HEK293 (cell line): Measurements from ENCODE around the gene FIG4.

Source experiments
- CTCF ChIA-PET: fragments of 350-600 bp; formaldehyde crosslinking; extraction: SDS; loops from one replicate; lab custom pipeline; 2021; ENCODE audit warnings: antibody characterized with exemption; lab: Yijun Ruan, JAX
- POLR2A ChIA-PET: fragments of 300-600 bp; formaldehyde crosslinking; extraction: SDS; loops from one replicate; lab custom pipeline; 2020; ENCODE audit warnings: antibody characterized with exemption, inconsistent platforms; lab: Yijun Ruan, JAX
- H3K27ac ChIP-seq: fragments of 200-500 bp; sonication (Bioruptor generic); 2 replicates; pipeline ENCODE4 v1.5.1; 2014; ENCODE audit warnings: low read depth, low read length, control low read depth, inconsistent platforms; ENCODE audit errors: extremely low read depth
- H3K36me3 ChIP-seq, 2 experiments: fragments of 200-500 bp in 1 of 2; sonication (Bioruptor generic) in 1 of 2; 1 replicate in 1 of 2; 2 replicates in 1 of 2; pipeline ENCODE4 v1.5.1; 2014 to 2017; ENCODE audit warnings: inconsistent platforms in 2 of 2, low read length in 2 of 2; ENCODE audit not compliant: control insufficient read depth in 2 of 2, insufficient read depth in 1 of 2
- H3K4me1 ChIP-seq: fragments of 200-500 bp; sonication (Bioruptor generic); 2 replicates; pipeline ENCODE4 v1.5.1; 2014; ENCODE audit warnings: mild to moderate bottlenecking, low read length, inconsistent platforms; ENCODE audit not compliant: control insufficient read depth, insufficient read depth
- H3K4me3 ChIP-seq: 2 replicates; pipeline ENCODE4 v1.5.1; 2011; ENCODE audit warnings: low read depth, mild to moderate bottlenecking, control low read depth, low read length, moderate library complexity
- H3K9me3 ChIP-seq: fragments of 200-500 bp; sonication (Bioruptor generic); 2 replicates; pipeline ENCODE4 v1.5.1; 2014; ENCODE audit warnings: low read depth, low read length, inconsistent platforms; ENCODE audit not compliant: control insufficient read depth, insufficient read depth
- GLIS2 ChIP-seq: fragments of 450-650 bp; formaldehyde crosslinking; IDR thresholded peaks from 2 replicates; pipeline ENCODE4 v1.5.1; 2016; ENCODE audit warnings: missing biosample characterization, missing genetic modification characterization
- IKZF3 ChIP-seq: fragments of 450-650 bp; IDR thresholded peaks from 2 replicates; pipeline ENCODE4 v1.5.0; 2018; ENCODE audit warnings: missing biosample characterization, mild to moderate bottlenecking, missing genetic modification characterization, moderate library complexity
- OSR2 ChIP-seq: fragments of 450-650 bp; formaldehyde crosslinking; IDR thresholded peaks from 2 replicates; pipeline ENCODE4 v1.5.1; 2016; ENCODE audit warnings: missing biosample characterization, missing genetic modification characterization
- OVOL3 ChIP-seq: fragments of 450-650 bp; formaldehyde crosslinking; IDR thresholded peaks from 2 replicates; pipeline ENCODE4 v1.5.1; 2016; ENCODE audit warnings: missing biosample characterization, missing genetic modification characterization
- PRDM1 ChIP-seq: fragments of 450-650 bp; formaldehyde crosslinking; IDR thresholded peaks from 2 replicates; pipeline ENCODE4; 2016; ENCODE audit warnings: missing biosample characterization, missing genetic modification characterization
- RBAK ChIP-seq: fragments of 450-650 bp; formaldehyde crosslinking; IDR thresholded peaks from 2 replicates; pipeline ENCODE4 v1.5.1; 2016; ENCODE audit warnings: missing biosample characterization, missing genetic modification characterization
- SCRT1 ChIP-seq: fragments of 450-650 bp; formaldehyde crosslinking; IDR thresholded peaks from 2 replicates; pipeline ENCODE4 v1.5.1; 2016; ENCODE audit warnings: missing biosample characterization, missing genetic modification characterization, borderline replicate concordance
- ZBTB20 ChIP-seq: fragments of 450-650 bp; formaldehyde crosslinking; IDR thresholded peaks from 2 replicates; pipeline ENCODE4 v1.5.1; 2016; ENCODE audit warnings: missing biosample characterization, missing genetic modification characterization
- ZNF121 ChIP-seq: fragments of 450-650 bp; formaldehyde crosslinking; IDR thresholded peaks from 2 replicates; pipeline ENCODE4 v1.5.1; 2016; ENCODE audit warnings: missing biosample characterization, missing genetic modification characterization
- ZNF138 ChIP-seq: fragments of 450-650 bp; formaldehyde crosslinking; IDR thresholded peaks from 2 replicates; pipeline ENCODE4 v1.5.1; 2016; ENCODE audit warnings: missing biosample characterization, missing genetic modification characterization, borderline replicate concordance
- ZNF146 ChIP-seq: fragments of 450-650 bp; formaldehyde crosslinking; IDR thresholded peaks from 2 replicates; pipeline ENCODE4 v1.5.1; 2016; ENCODE audit warnings: missing biosample characterization, missing genetic modification characterization
- ZNF155 ChIP-seq: fragments of 450-650 bp; formaldehyde crosslinking; IDR thresholded peaks from 2 replicates; pipeline ENCODE4 v1.5.1; 2016; ENCODE audit warnings: missing biosample characterization, missing genetic modification characterization
- ZNF302 ChIP-seq: fragments of 450-650 bp; formaldehyde crosslinking; IDR thresholded peaks from 2 replicates; pipeline ENCODE4 v1.5.1; 2016; ENCODE audit warnings: missing biosample characterization, missing genetic modification characterization, low read depth
- ZNF335 ChIP-seq: fragments of 450-650 bp; formaldehyde crosslinking; conservative IDR thresholded peaks from 2 replicates; pipeline ENCODE4 v1.5.1; 2016; ENCODE audit warnings: missing biosample characterization, missing genetic modification characterization
- ZNF48 ChIP-seq: fragments of 450-650 bp; formaldehyde crosslinking; IDR thresholded peaks from 2 replicates; pipeline ENCODE4 v1.5.1; 2016; ENCODE audit warnings: missing biosample characterization, missing genetic modification characterization
- ZNF501 ChIP-seq: fragments of 450-650 bp; formaldehyde crosslinking; IDR thresholded peaks from 2 replicates; pipeline ENCODE4 v1.5.1; 2016; ENCODE audit warnings: missing biosample characterization, missing genetic modification characterization
- ZNF521 ChIP-seq: fragments of 450-650 bp; formaldehyde crosslinking; IDR thresholded peaks from 2 replicates; pipeline ENCODE4 v1.5.1; 2017; ENCODE audit warnings: missing biosample characterization, mild to moderate bottlenecking, missing genetic modification characterization
- ZNF558 ChIP-seq: fragments of 450-650 bp; formaldehyde crosslinking; IDR thresholded peaks from 2 replicates; pipeline ENCODE4 v1.5.1; 2016; ENCODE audit warnings: missing biosample characterization, missing genetic modification characterization
- ZNF571 ChIP-seq: fragments of 450-650 bp; formaldehyde crosslinking; IDR thresholded peaks from 2 replicates; pipeline ENCODE4 v1.5.0; 2017; ENCODE audit warnings: missing biosample characterization, missing genetic modification characterization
- ZNF658 ChIP-seq: fragments of 450-650 bp; formaldehyde crosslinking; IDR thresholded peaks from 2 replicates; pipeline ENCODE4; 2016; ENCODE audit warnings: missing biosample characterization, missing genetic modification characterization
- ZNF670 ChIP-seq: fragments of 450-650 bp; formaldehyde crosslinking; IDR thresholded peaks from 2 replicates; pipeline ENCODE4 v1.5.1; 2016; ENCODE audit warnings: missing biosample characterization, missing genetic modification characterization, low read depth
- ZNF843 ChIP-seq: fragments of 450-650 bp; formaldehyde crosslinking; IDR thresholded peaks from 2 replicates; pipeline ENCODE4 v1.5.1; 2016; ENCODE audit warnings: missing biosample characterization, missing genetic modification characterization
- ZSCAN23 ChIP-seq: fragments of 450-650 bp; formaldehyde crosslinking; IDR thresholded peaks from 2 replicates; pipeline ENCODE4 v1.5.1; 2016; ENCODE audit warnings: missing biosample characterization, missing genetic modification characterization
- TF ChIP-seq, protein P1 (sequence below): fragments of 450-650 bp; IDR thresholded peaks from 2 replicates; pipeline ENCODE4 v1.5.1; 2018; ENCODE audit warnings: missing biosample characterization, mild to moderate bottlenecking, missing genetic modification characterization
- TF ChIP-seq, protein P2 (sequence below): fragments of 450-650 bp; formaldehyde crosslinking; IDR thresholded peaks from 2 replicates; pipeline ENCODE4 v1.5.1; 2016; ENCODE audit warnings: missing biosample characterization, missing genetic modification characterization
- TF ChIP-seq, protein P3 (sequence below): sonication (generic); formaldehyde crosslinking; IDR thresholded peaks from 2 replicates; pipeline ENCODE4 v1.8.1; 2022; ENCODE audit warnings: mild to moderate bottlenecking, moderate library complexity, missing genetic modification reagents
- TF ChIP-seq, protein P4 (sequence below): fragments of 450-650 bp; formaldehyde crosslinking; IDR thresholded peaks from 2 replicates; pipeline ENCODE4 v1.5.1; 2017; ENCODE audit warnings: missing biosample characterization, missing genetic modification characterization
- TF ChIP-seq, protein P5 (sequence below): fragments of 450-650 bp; formaldehyde crosslinking; IDR thresholded peaks from 2 replicates; pipeline ENCODE4 v1.5.1; 2016; ENCODE audit warnings: missing biosample characterization, missing genetic modification characterization, low read depth

The FIG4 gene

DNA sequence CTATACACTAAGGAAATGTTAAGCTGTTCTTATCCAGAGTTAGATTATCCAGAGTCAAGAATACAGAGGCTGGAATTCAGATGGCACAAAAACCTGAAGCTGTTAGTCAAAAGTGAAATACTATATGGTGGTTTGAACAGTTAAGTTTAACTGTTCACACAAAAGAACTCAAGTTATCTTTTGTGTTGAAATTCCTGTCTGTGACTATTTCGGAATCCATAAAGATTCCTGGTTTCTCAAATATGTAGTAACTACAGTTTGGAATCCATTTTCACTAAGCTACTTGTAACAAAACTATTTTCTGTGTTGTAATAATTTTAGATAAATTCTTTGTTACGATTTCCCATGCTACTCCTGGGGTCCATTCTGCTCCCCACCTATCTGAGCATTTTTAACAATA is 24.5 kb downstream of the FIG4 start (continued):
- no peak for TF ChIP-seq ZNF146

DNA sequence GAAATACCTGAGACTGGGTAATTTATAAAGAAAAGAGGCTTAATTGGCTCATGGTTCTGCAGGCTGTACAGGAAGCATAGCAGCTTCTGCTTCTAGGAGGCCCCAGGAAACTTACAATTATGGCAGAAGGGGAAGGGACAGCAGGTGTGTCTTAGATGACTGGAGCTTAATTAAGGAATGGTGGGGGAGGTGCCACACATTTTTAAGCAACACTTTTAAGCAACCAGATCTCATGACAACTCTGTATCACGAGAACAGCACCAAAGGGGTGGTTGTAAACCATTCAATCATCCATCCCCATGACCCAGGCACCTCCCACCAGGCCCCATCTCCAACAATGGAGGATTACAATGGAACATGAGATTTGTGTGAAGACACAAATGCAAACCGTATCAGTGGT is 26.9 kb downstream of the FIG4 start:
- H3K4me3 ChIP-seq = no peak overlapping the region
- POLR2A ChIA-PET = no interaction called here
- CTCF ChIA-PET = interaction anchor here (1.0 to 5.3 kb wide), 3 partner anchors 14 to 322 kb away, joined by 3 to 44 read pairs (median 18); no protein-coding TSS in a partner anchor
- no peaks in the 10 kb centered on the region for H3K9me3 ChIP-seq
- H3K36me3 ChIP-seq = peaks cover 0 to 3% of the 10 kb centered on the region in 2 experiments; a peak in 2 of 3 replicates
- no peak overlapping the region for H3K27ac ChIP-seq
- H3K4me1 ChIP-seq = no peaks in the 10 kb centered on the region
- TF ChIP-seq SCRT1 (no peak), ZNF843 (no peak), RBAK (tag by site-specific recombination) (no peak), ZNF571 (tag by site-specific recombination) (no peak), ZNF302 (tag by site-specific recombination) (no peak), PRDM1 (tag by site-specific recombination) (no peak), ZBTB20 (tag by site-specific recombination) (no peak), ZNF501 (no peak), OSR2 (tag by site-specific recombination) (no peak), GLIS2 (tag by site-specific recombination) (no peak), OVOL3 (no peak), ZNF48 (no peak), ZNF658 (tag by site-specific recombination) (no peak), ZNF121 (no peak)
- TF ChIP-seq, protein P1, sequence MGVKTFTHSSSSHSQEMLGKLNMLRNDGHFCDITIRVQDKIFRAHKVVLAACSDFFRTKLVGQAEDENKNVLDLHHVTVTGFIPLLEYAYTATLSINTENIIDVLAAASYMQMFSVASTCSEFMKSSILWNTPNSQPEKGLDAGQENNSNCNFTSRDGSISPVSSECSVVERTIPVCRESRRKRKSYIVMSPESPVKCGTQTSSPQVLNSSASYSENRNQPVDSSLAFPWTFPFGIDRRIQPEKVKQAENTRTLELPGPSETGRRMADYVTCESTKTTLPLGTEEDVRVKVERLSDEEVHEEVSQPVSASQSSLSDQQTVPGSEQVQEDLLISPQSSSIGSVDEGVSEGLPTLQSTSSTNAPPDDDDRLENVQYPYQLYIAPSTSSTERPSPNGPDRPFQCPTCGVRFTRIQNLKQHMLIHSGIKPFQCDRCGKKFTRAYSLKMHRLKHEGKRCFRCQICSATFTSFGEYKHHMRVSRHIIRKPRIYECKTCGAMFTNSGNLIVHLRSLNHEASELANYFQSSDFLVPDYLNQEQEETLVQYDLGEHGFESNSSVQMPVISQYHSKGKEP = no peak
- TF ChIP-seq, protein P2, sequence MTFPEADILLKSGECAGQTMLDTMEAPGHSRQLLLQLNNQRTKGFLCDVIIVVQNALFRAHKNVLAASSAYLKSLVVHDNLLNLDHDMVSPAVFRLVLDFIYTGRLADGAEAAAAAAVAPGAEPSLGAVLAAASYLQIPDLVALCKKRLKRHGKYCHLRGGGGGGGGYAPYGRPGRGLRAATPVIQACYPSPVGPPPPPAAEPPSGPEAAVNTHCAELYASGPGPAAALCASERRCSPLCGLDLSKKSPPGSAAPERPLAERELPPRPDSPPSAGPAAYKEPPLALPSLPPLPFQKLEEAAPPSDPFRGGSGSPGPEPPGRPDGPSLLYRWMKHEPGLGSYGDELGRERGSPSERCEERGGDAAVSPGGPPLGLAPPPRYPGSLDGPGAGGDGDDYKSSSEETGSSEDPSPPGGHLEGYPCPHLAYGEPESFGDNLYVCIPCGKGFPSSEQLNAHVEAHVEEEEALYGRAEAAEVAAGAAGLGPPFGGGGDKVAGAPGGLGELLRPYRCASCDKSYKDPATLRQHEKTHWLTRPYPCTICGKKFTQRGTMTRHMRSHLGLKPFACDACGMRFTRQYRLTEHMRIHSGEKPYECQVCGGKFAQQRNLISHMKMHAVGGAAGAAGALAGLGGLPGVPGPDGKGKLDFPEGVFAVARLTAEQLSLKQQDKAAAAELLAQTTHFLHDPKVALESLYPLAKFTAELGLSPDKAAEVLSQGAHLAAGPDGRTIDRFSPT (tag by site-specific recombination) = no peak
- TF ChIP-seq, protein P3, sequence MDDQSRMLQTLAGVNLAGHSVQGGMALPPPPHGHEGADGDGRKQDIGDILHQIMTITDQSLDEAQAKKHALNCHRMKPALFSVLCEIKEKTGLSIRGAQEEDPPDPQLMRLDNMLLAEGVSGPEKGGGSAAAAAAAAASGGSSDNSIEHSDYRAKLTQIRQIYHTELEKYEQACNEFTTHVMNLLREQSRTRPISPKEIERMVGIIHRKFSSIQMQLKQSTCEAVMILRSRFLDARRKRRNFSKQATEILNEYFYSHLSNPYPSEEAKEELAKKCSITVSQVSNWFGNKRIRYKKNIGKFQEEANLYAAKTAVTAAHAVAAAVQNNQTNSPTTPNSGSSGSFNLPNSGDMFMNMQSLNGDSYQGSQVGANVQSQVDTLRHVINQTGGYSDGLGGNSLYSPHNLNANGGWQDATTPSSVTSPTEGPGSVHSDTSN = no peak
- TF ChIP-seq, protein P4, sequence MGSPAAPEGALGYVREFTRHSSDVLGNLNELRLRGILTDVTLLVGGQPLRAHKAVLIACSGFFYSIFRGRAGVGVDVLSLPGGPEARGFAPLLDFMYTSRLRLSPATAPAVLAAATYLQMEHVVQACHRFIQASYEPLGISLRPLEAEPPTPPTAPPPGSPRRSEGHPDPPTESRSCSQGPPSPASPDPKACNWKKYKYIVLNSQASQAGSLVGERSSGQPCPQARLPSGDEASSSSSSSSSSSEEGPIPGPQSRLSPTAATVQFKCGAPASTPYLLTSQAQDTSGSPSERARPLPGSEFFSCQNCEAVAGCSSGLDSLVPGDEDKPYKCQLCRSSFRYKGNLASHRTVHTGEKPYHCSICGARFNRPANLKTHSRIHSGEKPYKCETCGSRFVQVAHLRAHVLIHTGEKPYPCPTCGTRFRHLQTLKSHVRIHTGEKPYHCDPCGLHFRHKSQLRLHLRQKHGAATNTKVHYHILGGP (tag by site-specific recombination) = no peak

DNA sequence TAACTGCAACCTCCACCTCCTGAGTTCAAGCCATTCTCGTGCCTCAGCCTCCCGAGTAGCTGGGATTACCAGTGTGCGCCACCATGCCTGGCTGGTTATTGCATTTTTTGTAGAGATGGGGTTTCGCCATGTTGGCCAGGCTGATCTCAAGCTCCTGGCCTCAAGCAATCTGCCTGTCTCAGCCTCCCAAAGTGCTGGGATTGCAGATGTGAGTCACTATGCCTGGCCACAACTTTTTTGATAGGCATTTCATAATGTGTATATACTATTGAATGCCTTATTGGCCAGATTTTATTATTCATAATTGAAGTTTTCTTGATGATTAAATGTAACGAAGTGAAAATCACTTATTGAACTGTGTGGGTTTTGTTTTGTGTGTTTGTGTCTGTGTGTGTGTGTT is 27.9 kb downstream of the FIG4 start:
- Histone ChIP-seq H3K9me3 (no peaks in the 10 kb centered on the region), H3K27ac (no peak overlapping the region), H3K36me3 (peaks cover 0 to 3% of the 10 kb centered on the region in 2 experiments; a peak in 2 of 3 replicates), H3K4me3 (no peak overlapping the region), H3K4me1 (no peaks in the 10 kb centered on the region)
- ChIA-PET POLR2A (no interaction called here), CTCF (interaction anchor here (0.5 to 1.5 kb wide), 7 partner anchors 16 to 1899 kb away, joined by 3 to 8 read pairs (median 3); no protein-coding TSS in a partner anchor)
- TF ChIP-seq, protein P5, sequence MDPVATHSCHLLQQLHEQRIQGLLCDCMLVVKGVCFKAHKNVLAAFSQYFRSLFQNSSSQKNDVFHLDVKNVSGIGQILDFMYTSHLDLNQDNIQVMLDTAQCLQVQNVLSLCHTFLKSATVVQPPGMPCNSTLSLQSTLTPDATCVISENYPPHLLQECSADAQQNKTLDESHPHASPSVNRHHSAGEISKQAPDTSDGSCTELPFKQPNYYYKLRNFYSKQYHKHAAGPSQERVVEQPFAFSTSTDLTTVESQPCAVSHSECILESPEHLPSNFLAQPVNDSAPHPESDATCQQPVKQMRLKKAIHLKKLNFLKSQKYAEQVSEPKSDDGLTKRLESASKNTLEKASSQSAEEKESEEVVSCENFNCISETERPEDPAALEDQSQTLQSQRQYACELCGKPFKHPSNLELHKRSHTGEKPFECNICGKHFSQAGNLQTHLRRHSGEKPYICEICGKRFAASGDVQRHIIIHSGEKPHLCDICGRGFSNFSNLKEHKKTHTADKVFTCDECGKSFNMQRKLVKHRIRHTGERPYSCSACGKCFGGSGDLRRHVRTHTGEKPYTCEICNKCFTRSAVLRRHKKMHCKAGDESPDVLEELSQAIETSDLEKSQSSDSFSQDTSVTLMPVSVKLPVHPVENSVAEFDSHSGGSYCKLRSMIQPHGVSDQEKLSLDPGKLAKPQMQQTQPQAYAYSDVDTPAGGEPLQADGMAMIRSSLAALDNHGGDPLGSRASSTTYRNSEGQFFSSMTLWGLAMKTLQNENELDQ (tag by site-specific recombination) = no peak
- TF ChIP-seq RBAK (tag by site-specific recombination) = no peak
- TF ChIP-seq ZNF138 = no peak
- TF ChIP-seq ZNF558 = no peak
- TF ChIP-seq ZNF335 (tag by site-specific recombination) = no peak
- TF ChIP-seq ZNF155 = no peak
- TF ChIP-seq ZNF521 = no peak
- TF ChIP-seq ZNF670 (tag by site-specific recombination) = no peak
- TF ChIP-seq OSR2 (tag by site-specific recombination) = no peak
- TF ChIP-seq IKZF3 (tag by site-specific recombination) = no peak
- no peak for TF ChIP-seq ZSCAN23 (tag by site-specific recombination)
- no peak for TF ChIP-seq SCRT1
